ENCODE results near the gene MSRB3.

DNA sequence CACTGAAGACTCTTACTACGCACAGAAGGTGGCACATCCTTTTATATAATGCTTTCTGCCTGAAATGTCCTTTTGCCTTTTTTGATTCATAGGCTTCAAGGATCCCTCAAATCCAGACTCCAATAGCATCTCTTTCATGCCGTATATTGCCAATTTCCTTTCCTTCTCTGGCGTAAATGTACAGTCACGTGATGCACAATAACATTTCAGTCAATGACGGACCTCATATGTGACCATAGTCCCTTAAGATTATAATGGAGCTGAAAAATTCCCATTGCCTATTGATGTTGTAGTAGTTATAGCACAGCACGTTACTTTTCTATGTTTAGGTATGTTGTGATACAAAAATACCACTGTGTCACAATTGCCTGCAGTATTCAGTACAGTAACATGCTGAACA is 196.3 kb downstream of the MSRB3 start:
- TF ChIP-seq, protein P1, sequence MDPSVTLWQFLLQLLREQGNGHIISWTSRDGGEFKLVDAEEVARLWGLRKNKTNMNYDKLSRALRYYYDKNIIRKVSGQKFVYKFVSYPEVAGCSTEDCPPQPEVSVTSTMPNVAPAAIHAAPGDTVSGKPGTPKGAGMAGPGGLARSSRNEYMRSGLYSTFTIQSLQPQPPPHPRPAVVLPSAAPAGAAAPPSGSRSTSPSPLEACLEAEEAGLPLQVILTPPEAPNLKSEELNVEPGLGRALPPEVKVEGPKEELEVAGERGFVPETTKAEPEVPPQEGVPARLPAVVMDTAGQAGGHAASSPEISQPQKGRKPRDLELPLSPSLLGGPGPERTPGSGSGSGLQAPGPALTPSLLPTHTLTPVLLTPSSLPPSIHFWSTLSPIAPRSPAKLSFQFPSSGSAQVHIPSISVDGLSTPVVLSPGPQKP (IDR thresholded peaks at IDR 0.05; ENCODE audit: low read depth, low read length): no peak
- TF ChIP-seq POLR2A (IDR thresholded peaks at IDR 0.05; ENCODE audit: low read depth, low read length) (no peak), CBFB (IDR thresholded peaks at IDR 0.05; ENCODE audit: low read depth) (no peak), ZNF274 (IDR thresholded peaks at IDR 0.05; ENCODE audit: insufficient read depth, insufficient read length) (no peak), ZBTB33 (IDR thresholded peaks at IDR 0.05) (no peak), NFYB (IDR thresholded peaks at IDR 0.05; ENCODE audit: insufficient read depth, low read depth, low read length) (no peak), POLR2AphosphoS5 (IDR thresholded peaks at IDR 0.05; ENCODE audit: low read length) (no peak), TAF1 (IDR thresholded peaks at IDR 0.05; ENCODE audit: borderline replicate concordance, low read depth, low read length) (no peak), YY1 (IDR thresholded peaks at IDR 0.05; ENCODE audit: low read depth, low read length) (no peak), CTCF (IDR thresholded peaks at IDR 0.05 in 2 of 3, conservative IDR thresholded peaks at IDR 0.05 in 1 of 3; ENCODE audit: control insufficient read depth in 2 of 3, extremely low read depth in 1 of 3, insufficient read depth in 1 of 3, low read depth in 3 of 3, low read length in 3 of 3) (no peak), ZNF384 (IDR thresholded peaks at IDR 0.05; ENCODE audit: borderline replicate concordance, low read depth, low read length) (no peak)

All from GM12878 (cell line).